GM18502 (cell line): ENCODE measurements around the gene ZNF322.

Experiments
- ATAC-seq: cut with Tn5 transposase; IDR thresholded peaks from one replicate; pipeline ENCODE4 v1.9.1; 2021; ENCODE audit warnings: mild to moderate bottlenecking; ENCODE audit not compliant: unreplicated experiment, poor library complexity

Gene ZNF322

DNA sequence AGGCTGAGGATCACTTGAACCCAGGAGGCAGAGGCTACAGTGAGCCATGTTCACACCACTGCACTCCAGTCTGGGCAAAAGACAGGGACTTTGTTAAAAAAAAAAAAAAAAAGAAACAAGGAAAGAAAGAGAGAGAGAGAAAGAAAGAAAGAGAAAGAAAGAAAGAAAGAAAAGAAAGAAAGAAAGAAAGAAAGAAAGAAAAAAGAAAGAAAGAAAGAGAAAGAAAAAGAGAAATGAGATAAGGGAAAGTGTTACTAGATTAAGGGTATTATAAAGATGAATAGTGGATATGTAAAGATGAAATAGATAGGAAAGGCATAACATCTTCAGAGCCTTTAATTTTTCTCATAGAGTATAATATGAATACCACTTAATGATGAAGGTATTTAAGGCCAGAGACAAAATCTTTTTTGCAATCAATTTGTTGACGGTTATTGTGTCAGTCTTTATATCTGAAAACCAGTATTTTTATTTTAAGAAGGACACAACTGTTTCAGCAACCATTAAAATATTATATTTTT, 36.1 kb downstream of the ZNF322 start:
- ATAC-seq: no peak

DNA sequence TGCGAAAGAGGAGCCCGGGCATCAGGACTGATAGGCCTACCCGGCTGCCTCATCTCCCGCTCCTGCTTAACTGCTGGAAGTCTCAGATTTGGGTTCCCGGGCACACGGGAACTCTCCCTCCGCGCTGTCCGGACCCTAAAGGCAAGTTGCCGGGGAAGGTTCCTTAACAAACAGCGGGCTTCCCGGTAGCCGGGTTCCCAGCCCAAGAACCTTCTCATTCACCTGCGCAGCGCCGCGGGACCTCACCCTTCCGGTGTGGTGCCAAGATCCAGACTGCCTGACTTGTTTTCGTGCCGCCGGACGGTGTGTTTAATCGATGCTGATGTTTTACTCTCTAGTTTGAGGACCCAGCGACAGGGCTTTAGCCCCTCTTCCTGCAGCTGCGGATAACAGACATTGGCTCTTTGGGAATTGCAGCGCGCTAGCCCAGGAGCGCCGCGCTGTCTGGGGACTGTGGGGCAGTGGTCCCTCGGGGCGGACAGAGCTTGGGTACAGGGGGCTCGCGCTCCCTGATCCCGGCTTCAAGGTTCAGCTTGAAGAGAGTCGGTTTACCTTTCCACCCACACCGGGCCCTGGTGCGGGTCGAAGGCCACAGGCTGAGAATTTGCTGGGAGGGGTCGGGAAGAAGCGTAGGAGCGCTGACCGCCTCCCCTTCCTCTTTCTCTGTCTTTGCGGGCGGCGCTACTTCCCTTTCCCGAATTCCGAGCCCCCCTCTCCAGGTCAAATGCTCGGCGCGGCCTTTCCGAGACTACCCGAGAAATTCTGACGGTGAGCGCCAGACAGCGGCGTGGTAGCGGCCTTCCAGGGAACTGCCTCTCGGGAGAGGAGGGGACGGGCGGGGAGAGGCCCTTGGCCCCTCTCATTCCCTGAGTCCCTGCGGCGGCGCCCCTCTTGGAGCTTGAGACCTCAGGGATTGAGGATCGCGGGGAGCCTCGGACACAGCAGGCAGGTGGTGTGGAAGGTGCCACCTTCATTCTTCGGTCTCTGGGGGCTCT, 45.6 kb downstream of the ZNF322 start:
- ATAC-seq: no peak

DNA sequence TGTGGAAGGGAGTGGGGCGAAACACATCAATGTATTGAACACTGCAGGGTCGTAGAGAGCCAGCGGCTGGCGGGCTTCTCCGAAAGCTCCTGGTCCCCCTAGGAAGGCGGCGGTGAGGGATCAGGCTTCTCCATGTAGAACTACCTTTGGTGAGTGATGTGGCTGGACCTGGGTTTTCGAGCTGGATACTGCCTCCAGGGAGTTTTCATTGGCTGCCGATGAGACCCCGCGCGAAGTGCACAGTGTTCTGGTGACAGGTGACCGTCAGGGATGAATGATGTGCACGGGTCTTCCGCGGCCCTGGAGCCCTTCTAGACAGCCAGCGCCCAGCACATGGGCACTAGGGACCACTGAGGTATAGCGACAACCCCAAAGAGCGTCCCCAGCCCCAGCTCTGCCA, 46.3 kb downstream of the ZNF322 start:
- ATAC-seq: no peak

DNA sequence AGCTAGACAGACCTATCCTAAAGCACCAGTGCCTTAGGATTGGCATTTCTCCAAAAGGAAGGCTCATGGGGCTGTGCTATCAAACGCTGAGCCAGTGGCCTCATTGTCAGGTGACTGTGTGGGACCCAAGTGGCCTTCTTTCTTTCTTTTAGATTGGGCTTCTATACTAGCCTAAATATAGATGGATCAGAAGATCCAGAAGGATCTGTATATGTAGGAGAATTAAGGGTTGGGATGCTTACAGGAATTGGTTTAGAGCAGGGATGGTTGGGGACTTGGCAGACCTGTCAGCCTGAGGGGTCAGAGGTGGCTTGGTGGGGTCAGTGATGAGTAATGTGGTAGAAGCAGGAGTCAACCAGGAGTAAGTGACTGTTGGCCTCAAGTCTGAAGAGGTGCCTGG, 47.9 kb downstream of the ZNF322 start:
- no peak for ATAC-seq

DNA sequence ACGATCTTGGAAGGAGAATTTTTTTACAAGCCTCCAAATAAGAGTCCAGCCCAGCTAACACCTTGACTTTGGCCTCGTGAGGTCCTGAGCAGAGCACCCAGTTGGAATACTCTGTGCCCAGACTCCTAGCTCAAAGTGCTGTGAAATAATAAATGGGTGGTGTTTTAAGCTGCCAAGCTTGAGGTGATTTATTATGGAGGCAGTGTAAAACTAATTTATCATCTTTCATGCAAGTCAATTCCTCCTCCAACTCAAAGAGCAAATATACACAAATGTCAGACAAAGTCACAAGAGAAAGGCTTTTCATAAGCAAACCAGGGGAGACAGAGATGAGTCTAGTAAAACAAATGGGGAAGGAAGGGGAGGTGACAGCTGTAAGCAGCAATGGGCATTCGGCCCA, 50.1 kb downstream of the ZNF322 start:
- ATAC-seq: no peak

DNA sequence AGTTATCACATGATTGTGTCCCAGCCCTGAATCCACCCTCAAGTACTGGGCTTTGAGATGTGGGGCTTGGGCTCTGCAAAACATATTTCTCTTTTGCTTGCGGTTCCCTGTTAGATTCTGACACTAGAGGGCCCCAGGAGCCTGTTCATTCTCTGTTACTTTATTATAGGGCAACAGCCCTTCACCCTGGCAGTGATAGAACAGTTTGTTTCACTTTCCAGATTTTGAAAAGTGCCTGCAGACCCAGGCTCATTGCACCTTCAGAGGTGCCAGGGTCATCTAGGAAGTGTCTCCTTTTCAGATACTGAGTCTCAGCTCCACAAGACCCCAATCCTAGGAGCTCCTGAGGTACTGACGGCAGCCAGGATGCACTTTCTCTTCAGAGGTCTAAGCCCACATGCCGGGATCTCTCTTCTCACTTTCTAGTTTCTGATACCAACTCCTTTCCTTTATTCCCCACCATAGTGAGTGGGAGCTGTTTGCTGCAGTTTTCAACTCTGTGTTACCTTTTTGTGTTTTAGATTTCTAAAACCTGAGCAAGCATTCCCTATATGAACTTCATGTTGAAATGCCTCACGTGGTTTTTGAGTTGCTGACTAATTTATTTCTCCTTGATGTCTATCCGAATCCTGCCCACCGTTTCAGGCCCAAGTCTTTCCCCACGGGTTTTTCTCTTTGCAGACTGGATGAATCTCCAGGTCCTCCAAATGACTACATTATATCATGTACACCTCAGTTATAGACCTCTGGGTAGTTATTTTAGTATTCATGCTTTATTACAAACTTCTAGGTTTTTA, 51.9 kb downstream of the ZNF322 start:
- peak; percentile 64 for ATAC-seq

DNA sequence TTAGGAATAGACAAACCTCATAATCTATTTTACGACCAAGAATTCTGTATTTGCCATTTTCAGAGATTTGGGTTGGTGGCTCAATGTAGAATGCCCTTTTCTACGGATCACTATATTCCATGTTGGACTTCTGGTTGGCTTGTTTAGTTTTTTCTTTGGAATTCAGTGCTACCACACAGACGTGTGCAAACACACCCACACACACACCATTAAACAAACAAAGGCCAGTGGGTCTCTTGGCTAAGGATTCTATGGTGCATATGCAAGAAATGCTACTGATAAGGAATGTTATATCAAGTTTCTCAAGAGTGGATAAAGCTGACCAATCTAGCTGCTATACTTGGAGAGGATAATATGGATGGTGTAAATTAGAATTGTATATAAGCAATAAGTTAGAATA, 54.7 kb downstream of the ZNF322 start:
- ATAC-seq: no peak

DNA sequence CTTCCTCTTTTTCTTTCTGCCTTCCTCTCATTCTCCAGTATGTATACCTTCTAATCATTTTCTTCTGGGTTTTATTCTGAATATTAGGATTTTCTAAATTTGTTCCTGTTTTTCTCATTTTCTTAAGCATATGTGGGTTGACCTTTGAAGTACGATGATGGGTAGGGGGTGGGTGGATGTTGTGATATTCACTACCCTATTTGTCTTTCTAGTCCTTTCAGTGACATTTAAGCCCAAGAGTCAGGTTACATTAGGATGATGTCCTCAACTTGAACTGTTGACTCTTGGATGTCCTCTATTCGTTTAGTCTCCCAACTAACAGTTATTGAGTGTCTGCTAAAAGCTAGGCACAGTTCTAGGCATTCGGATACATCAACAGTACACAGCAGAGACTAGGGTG, 55.5 kb downstream of the ZNF322 start:
- ATAC-seq: no peak

DNA sequence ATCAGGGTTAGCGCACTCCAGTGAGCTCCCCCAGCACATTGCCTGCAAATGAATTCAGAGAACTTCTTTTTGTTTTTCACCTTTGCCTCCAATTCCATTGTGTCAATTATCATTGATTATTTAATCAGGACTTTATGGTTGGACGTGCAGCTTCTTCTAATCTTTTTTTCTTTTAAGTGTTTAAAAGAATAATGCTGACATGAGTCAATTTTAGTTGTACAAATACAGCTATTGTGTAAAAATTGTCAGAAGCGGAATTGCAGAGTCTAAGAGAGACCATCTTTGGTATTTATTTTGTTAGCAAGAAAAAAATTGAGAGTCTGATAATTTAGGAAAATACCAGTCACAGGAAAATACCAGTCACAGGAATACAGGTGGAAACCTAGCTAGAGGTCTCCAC, 57.3 kb downstream of the ZNF322 start:
- no peak for ATAC-seq

DNA sequence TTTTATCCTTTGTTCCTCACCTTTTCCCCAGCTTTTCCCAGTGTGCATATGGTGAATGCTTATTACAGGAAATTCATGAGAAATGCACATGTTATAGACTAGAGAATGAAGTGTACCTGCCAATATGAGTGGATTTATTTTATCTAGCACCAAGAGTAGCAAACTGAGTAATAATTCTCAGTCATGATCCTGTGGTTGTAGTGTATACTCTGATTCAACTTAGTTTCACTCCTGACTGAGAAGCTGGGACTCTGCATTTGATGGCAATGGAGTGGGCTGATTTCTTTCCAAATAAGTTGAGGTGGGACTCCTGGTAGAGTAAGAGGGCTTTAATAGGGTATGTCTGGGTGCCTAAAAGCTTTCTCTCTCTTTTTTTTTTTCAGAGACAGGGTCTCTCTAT, 58.8 kb downstream of the ZNF322 start:
- ATAC-seq: no peak

DNA sequence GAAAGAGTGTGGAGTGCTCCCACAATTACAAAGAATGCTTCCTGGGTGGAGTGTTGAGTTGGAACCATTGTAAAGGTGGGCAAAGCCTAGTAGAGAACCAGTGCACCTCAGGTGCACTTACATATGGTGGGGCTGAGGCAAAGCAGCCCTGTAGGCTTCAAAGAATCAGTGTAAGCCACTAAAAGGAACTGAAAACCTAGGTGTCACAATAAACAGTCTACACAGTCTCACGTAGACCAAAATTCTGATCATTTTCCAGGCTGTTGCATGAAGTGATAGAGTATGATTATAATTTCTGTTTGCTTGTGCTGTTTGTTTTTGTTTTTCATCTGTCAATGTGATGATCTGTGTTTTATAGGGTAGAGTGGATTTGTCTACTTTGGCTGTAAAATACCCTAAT, 60.0 kb downstream of the ZNF322 start:
- ATAC-seq: no peak

DNA sequence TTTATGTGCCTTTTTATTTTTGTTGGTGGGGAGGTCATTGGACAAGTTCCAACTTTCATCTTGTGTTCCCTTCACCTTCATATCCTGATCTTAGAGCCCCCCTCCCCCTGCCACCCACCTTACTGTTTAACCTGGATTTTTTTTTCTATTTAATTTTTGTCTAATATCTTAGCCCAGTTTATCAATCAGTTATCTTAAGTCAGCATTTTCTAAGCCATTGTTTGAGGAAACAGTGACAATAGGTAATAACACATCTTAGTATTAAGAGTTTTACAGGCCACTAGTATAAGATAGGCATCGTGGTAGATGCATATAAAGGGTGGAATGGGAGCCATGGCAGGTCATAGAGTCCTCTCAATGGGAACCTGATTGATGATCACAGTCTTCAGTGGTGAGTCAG, 60.4 kb downstream of the ZNF322 start:
- no peak for ATAC-seq

DNA sequence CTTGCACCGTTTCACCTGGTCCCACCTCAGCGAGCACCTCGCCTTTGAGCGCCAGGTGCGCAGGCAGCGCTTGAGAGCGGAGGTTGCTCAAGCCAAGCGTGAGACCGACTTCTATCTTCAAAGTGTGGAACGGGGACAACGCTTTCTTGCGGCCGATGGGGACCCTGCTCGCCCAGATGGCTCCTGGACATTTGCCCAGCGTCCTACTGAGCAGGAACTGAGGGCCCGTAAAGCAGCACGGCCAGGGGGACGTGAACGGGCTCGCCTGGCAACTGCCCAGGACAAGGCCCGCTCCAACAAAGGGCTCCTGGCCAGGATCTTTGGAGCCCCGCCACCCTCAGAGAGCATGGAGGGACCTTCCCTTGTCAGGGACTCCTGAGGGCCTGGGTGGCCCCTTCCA, 61.3 kb downstream of the ZNF322 start:
- ATAC-seq: no peak

DNA sequence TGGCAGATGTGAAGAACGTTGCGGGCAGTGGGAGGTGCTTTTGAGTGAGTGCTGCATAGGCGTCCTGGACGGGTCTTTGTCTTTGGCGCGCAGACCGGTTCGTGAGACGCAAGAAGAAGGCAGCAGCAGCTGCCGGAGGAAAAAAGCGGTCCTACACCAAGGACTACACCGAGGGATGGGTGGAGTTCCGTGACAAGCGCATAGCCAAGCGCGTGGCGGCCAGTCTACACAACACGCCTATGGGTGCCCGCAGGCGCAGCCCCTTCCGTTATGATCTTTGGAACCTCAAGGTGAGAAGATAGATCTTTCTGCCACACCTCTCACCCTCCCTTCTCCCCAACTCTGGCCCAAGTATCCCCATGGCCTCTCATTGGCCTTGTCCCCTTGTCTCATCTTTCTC, 61.7 kb downstream of the ZNF322 start:
- ATAC-seq: no peak

DNA sequence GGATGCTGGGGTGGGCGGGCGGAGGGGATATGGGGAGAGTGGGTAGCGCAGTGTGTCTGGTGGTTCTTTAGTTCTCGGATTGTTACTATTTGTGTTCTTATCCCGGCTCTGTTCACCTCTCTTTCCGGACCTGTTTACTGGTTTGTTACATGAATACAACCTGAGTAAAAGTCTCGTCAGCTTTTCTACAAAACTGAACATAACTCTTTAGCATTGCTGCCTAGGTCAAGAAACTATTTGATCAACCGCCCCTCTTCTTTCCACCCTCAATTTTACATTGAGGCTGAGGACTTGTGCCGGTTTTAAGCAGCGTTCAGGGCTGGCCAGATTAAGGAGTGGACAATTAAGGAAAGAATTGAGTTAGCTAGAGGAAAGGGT, 62.2 kb downstream of the ZNF322 start:
- ATAC-seq: no peak

DNA sequence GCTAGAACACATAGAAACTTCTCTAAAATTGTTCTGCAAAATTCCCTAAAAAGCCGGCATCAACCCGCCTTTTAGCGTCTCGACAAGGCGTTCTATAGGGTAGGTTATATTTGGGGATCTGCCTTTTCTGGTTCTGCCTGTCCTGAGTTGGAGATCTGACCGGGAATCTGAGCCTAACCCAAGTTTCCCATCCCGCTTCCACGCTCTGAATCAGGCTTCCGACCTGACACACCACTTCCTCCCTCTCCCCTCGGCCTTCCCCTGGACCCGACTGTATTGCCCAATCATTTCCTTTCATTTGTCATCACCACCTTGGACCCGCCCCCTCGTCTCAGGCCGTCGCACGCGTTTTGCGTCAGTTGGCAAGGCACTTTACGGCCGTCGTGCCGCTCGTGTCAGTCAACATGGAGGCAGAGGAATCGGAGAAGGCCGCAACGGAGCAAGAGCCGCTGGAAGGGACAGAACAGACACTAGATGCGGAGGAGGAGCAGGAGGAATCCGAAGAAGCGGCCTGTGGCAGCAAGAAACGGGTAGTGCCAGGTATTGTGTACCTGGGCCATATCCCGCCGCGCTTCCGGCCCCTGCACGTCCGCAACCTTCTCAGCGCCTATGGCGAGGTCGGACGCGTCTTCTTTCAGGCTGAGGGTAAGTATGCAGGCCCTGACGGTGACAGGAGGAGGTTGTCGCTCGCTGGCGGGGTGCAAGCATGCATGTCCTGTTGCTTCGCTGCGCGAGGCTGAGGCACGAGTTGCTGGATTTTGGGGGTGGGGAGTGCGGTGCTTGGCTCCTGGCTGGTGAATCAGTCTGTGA, 62.8 kb downstream of the ZNF322 start, which contains the start of gene ABT1:
TSS of gene ABT1 (plus strand) at position 375 of the 810 bp plus-strand sequence. CDS start at position 405, 30 bp downstream.
- peak; percentile 74 for ATAC-seq

DNA sequence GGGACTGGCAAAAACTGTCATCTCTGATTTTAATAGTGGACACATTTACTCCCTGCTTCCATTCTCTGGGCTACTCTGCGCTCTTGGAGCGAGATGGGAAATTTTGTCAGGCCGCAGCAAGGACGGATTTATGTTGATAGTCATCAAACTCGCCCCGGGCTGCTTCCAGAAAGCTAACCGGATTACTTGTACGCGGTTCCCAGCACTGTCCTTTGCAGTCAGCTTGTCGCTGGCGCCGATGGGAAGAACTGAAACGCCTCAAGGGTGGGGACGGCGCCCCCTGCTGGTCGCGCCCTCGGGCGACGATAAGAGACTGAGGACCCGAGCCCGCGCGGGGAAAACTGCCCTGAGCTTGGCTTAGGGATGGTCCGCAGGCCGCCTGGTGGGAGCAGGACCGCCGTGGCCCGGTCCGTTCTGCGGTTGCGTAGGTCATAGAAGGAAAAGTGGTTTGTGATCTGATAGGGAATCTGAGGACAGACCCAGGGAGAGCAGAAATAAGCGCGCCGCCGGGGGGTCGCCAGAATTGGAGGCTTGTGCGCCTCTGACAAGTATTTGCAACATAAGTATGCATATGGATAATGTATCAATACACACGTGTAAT, 63.8 kb downstream of the ZNF322 start:
- ATAC-seq: peak; percentile 61

DNA sequence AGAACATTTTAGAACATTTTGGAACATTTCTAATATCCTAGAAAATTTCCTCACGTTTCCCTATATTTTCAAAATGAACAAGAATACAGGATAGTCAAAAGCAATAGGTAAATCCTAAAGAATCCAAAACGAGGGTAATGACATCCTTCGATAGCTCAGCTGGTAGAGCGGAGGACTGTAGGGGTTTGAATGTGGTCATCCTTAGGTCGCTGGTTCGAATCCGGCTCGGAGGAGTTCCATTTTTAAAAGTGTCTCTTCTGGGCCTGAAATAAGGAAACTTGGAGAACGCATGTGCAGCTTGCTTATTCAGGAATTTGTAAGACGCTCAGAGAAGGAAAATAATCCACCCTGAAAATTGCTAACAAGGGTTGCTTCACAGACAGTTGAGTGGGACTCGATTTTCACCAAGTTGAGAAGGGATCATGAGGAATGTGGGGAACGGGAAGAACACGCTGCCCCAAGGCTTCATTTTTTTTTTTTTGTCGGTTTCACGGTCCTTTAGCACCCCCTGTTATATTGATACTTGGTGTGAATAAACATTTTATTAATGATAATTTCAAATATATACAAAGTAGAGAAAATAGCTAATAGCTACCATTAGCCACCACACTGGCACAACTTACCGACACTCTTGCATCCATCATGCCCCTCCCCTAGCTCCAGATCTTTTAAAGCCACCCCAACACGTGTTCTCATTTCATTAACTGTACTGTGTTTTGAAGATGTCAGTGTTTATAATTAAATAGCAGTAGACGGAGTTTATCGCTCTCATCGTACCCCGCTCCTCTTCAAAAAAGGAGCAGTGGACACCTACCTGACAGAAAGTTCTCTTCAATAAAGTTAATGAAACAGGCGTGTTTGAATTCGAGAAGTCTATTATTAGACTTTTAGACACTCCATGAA, 64.6 kb downstream of the ZNF322 start:
- no peak for ATAC-seq

DNA sequence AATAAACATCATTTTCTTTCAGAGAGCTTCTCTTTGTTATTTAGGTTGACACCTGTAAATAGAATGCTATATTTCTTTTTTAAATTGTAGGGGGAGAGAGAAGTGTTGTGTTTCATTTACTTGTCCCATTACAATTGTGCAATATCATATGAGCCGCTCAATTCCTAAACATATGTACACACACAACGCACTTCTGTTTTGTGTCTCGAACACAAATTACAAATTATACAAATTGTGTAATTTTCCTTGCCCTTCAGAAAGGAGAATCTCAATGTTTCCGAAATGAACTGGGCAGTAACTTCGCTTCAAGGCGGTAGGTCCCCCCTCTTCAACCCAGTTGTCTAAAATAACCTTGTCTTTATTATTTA, 65.4 kb downstream of the ZNF322 start:
- no peak for ATAC-seq
